Measurements from ENCODE around the gene NRP1. TPM values are rescaled to one million over a fixed set of nuclear protein-coding genes. Genes with fewer than 3 reads are reported as not detected.
"Not testable (repeated sequence)": the region's sequence is repeated elsewhere in the genome, so short reads cannot be mapped to it uniquely, and the experiment has no call there.

Gene NRP1
- total and polyA plus RNA-seq, 5 experiments from 2014 or later = 0.60 to 0.88 TPM; not detected in 3

- H3K4me1 Mint-ChIP-seq = no peaks in the 10 kb centered on the region
- POLR2A ChIA-PET = no interaction called here
- H3K36me3 Mint-ChIP-seq = no peaks in the 10 kb centered on the region
- ATAC-seq (no peak), DNase-seq (no peak)
- peaks cover 0 to 3% (median 1%) of the 10 kb centered on the region in 5 donors for H3K27me3 Mint-ChIP-seq
- peak overlapping the region in 1 of 10 donors; percentile 25 for H3K27ac Mint-ChIP-seq
- no peaks in the 10 kb centered on the region for H3K9me3 Mint-ChIP-seq
- H3K4me3 Mint-ChIP-seq = no peak overlapping the region
These were observed 99.1 kb downstream of the NRP1 start for GRCh38 chr10:33235251-33235884.

- H3K4me3 Mint-ChIP-seq = no peak overlapping the region
- no peak overlapping the region for H3K27ac Mint-ChIP-seq
- H3K9me3 Mint-ChIP-seq = no peaks in the 10 kb centered on the region
- DNase-seq (no peak), ATAC-seq (no peak)
- H3K4me1 Mint-ChIP-seq = no peaks in the 10 kb centered on the region
- H3K27me3 Mint-ChIP-seq = peaks cover 0 to 3% (median 1%) of the 10 kb centered on the region in 5 donors
- POLR2A ChIA-PET = no interaction called here
- H3K36me3 Mint-ChIP-seq = no peaks in the 10 kb centered on the region
These were observed 99.6 kb downstream of the NRP1 start for GRCh38 chr10:33234831-33235237.

- Mint-ChIP-seq H3K4me3 (no peak overlapping the region), H3K9me3 (no peaks in the 10 kb centered on the region), H3K36me3 (no peaks in the 10 kb centered on the region), H3K4me1 (no peaks in the 10 kb centered on the region), H3K27me3 (peaks cover 0 to 2% (median 0%) of the 10 kb centered on the region in 5 donors), H3K27ac (no peak overlapping the region)
- ATAC-seq = no peak
- no peak for DNase-seq
- POLR2A ChIA-PET = interaction anchor here (0.6 kb wide), 1 partner anchor 12 kb away, joined by 3 read pairs; no protein-coding TSS in a partner anchor
These were observed 100.8 kb downstream of the NRP1 start for GRCh38 chr10:33233635-33234034.

GRCh38 chr10:33233221-33233620, 101.2 kb downstream of the NRP1 start:
- DNase-seq = no peak
- H3K4me1 Mint-ChIP-seq = no peaks in the 10 kb centered on the region
- H3K27me3 Mint-ChIP-seq = peaks cover 0 to 2% (median 0%) of the 10 kb centered on the region in 5 donors
- H3K9me3 Mint-ChIP-seq = no peaks in the 10 kb centered on the region
- H3K4me3 Mint-ChIP-seq = no peak overlapping the region
- H3K36me3 Mint-ChIP-seq = no peaks in the 10 kb centered on the region
- POLR2A ChIA-PET = interaction anchor here (0.6 kb wide), 1 partner anchor 12 kb away, joined by 3 read pairs; no protein-coding TSS in a partner anchor
- no peak overlapping the region for H3K27ac Mint-ChIP-seq
- no peak for ATAC-seq

GRCh38 chr10:33231621-33232350, 102.7 kb downstream of the NRP1 start:
- no peak overlapping the region for H3K27ac Mint-ChIP-seq
- no peak overlapping the region for H3K4me3 Mint-ChIP-seq
- no peaks in the 10 kb centered on the region for H3K4me1 Mint-ChIP-seq
- POLR2A ChIA-PET = no interaction called here
- no peaks in the 10 kb centered on the region for H3K36me3 Mint-ChIP-seq
- H3K27me3 Mint-ChIP-seq = peaks cover 0 to 2% (median 0%) of the 10 kb centered on the region in 5 donors
- no peak for ATAC-seq
- no peaks in the 10 kb centered on the region for H3K9me3 Mint-ChIP-seq
- DNase-seq = no peak

- no peaks in the 10 kb centered on the region for H3K4me1 Mint-ChIP-seq
- peaks cover 0 to 3% (median 1%) of the 10 kb centered on the region in 5 donors for H3K27me3 Mint-ChIP-seq
- DNase-seq = no peak
- no peaks in the 10 kb centered on the region for H3K36me3 Mint-ChIP-seq
- H3K27ac Mint-ChIP-seq = no peak overlapping the region
- H3K4me3 Mint-ChIP-seq = no peak overlapping the region
- POLR2A ChIA-PET = no interaction called here
- ATAC-seq = no peak
- H3K9me3 Mint-ChIP-seq = no peaks in the 10 kb centered on the region
These were observed 104.6 kb downstream of the NRP1 start for GRCh38 chr10:33229949-33230267.

GRCh38 chr10:33229252-33229948, 105.1 kb downstream of the NRP1 start:
- no peaks in the 10 kb centered on the region for H3K36me3 Mint-ChIP-seq
- ATAC-seq (no peak), DNase-seq (no peak)
- no peak overlapping the region for H3K4me3 Mint-ChIP-seq
- H3K27ac Mint-ChIP-seq = no peak overlapping the region
- no peaks in the 10 kb centered on the region for H3K9me3 Mint-ChIP-seq
- POLR2A ChIA-PET = no interaction called here
- peaks cover 0 to 7% (median 2%) of the 10 kb centered on the region in 5 donors for H3K27me3 Mint-ChIP-seq
- no peaks in the 10 kb centered on the region for H3K4me1 Mint-ChIP-seq

GRCh38 chr10:33228426-33228825, 106.0 kb downstream of the NRP1 start:
- Mint-ChIP-seq H3K4me3 (no peak overlapping the region), H3K27me3 (peaks cover 0 to 7% (median 2%) of the 10 kb centered on the region in 5 donors), H3K4me1 (no peaks in the 10 kb centered on the region), H3K9me3 (no peaks in the 10 kb centered on the region), H3K36me3 (no peaks in the 10 kb centered on the region), H3K27ac (no peak overlapping the region)
- DNase-seq (no peak), ATAC-seq (no peak)
- POLR2A ChIA-PET = no interaction called here

GRCh38 chr10:33227489-33227888, 107.0 kb downstream of the NRP1 start:
- Mint-ChIP-seq H3K36me3 (no peaks in the 10 kb centered on the region), H3K9me3 (no peaks in the 10 kb centered on the region), H3K27me3 (peaks cover 0 to 7% (median 0%) of the 10 kb centered on the region in 5 donors), H3K4me1 (no peaks in the 10 kb centered on the region), H3K27ac (no peak overlapping the region), H3K4me3 (no peak overlapping the region)
- POLR2A ChIA-PET = no interaction called here
- DNase-seq (no peak), ATAC-seq (no peak)

- H3K9me3 Mint-ChIP-seq = no peaks in the 10 kb centered on the region
- H3K36me3 Mint-ChIP-seq = no peaks in the 10 kb centered on the region
- POLR2A ChIA-PET = no interaction called here
- H3K27me3 Mint-ChIP-seq = peaks cover 0 to 7% (median 0%) of the 10 kb centered on the region in 5 donors
- DNase-seq (no peak), ATAC-seq (no peak)
- H3K4me3 Mint-ChIP-seq = no peak overlapping the region
- H3K4me1 Mint-ChIP-seq = no peaks in the 10 kb centered on the region
- no peak overlapping the region for H3K27ac Mint-ChIP-seq
These were observed 110.1 kb downstream of the NRP1 start for GRCh38 chr10:33224251-33224965.

GRCh38 chr10:33223326-33224000, 111.0 kb downstream of the NRP1 start:
- Mint-ChIP-seq H3K9me3 (no peaks in the 10 kb centered on the region), H3K4me1 (no peaks in the 10 kb centered on the region), H3K27me3 (peaks cover 0 to 7% (median 0%) of the 10 kb centered on the region in 5 donors), H3K36me3 (no peaks in the 10 kb centered on the region), H3K27ac (no peak overlapping the region), H3K4me3 (no peak overlapping the region)
- no peak for ATAC-seq
- POLR2A ChIA-PET = no interaction called here
- no peak for DNase-seq

GRCh38 chr10:33222304-33222703, 112.2 kb downstream of the NRP1 start:
- DNase-seq, H3K27ac Mint-ChIP-seq, H3K4me1 Mint-ChIP-seq, POLR2A ChIA-PET, ATAC-seq, H3K36me3 Mint-ChIP-seq, H3K9me3 Mint-ChIP-seq, H3K27me3 Mint-ChIP-seq, H3K4me3 Mint-ChIP-seq: not testable (repeated sequence)

Measured in naive thymus-derived CD8-positive, alpha-beta T cell (primary cell).